ENCODE results near the gene PLA2G4E. TPM values are rescaled to one million over a fixed set of nuclear protein-coding genes. Genes with fewer than 3 reads are reported as not detected.

Gene PLA2G4E, protein sequence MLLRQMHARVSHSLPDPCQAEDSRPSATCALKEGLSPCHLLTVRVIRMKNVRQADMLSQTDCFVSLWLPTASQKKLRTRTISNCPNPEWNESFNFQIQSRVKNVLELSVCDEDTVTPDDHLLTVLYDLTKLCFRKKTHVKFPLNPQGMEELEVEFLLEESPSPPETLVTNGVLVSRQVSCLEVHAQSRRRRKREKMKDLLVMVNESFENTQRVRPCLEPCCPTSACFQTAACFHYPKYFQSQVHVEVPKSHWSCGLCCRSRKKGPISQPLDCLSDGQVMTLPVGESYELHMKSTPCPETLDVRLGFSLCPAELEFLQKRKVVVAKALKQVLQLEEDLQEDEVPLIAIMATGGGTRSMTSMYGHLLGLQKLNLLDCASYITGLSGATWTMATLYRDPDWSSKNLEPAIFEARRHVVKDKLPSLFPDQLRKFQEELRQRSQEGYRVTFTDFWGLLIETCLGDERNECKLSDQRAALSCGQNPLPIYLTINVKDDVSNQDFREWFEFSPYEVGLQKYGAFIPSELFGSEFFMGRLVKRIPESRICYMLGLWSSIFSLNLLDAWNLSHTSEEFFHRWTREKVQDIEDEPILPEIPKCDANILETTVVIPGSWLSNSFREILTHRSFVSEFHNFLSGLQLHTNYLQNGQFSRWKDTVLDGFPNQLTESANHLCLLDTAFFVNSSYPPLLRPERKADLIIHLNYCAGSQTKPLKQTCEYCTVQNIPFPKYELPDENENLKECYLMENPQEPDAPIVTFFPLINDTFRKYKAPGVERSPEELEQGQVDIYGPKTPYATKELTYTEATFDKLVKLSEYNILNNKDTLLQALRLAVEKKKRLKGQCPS
- under 1 TPM in 2 of 4 donors, not detected in 2; 0.13 to 0.80 TPM for polyA plus RNA-seq
- long read RNA-seq, donor 1, result 0 reads
- long read RNA-seq, donor 2, result 0 reads
- long read RNA-seq, donor 3, result 0 reads
- long read RNA-seq, donor 4, result 0 reads
- long read RNA-seq, donor 5, result 0 reads
- long read RNA-seq, donor 6, result 0 reads
- long read RNA-seq, donor 7, result 0 reads
- long read RNA-seq, donor 8, result 0 reads
- long read RNA-seq, donor 9, result 0 reads
- long read RNA-seq, donor 10, result 0 reads

DNA sequence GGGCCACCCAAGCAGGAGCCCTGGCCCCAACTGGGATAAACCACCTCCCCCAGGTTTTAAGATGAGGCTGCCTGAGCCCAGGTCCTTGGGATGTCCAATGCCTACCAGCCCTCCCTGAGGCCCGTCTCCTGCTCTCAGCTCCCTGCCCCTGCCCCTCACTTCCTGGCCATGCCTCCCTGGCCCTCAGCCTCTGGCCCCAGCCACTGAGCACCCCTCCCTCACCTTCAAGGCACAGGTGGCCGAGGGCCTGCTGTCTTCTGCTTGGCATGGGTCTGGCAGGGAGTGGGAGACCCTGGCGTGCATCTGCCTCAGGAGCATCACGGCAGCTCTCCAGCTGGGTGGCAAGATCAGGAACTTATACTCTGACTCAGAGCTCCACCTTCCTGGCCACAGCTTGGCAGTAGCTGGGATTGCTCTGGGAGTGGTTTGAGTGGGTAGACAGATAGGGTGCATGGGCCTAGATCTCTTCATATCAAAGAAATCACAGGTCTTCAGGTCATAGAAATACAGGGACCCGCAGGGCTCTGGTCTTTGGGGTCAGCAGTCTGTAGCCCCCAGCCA is at the start of gene PLA2G4E:
Gene PLA2G4E (minus strand): TSS at position 330 of the 561 bp plus-strand sequence. CDS start 12 bp downstream, at position 318.
- FAIRE-seq, result no peak
- H3K9me3 ChIP-seq (ENCODE audit: control insufficient read depth in 2 of 2, insufficient read depth in 1 of 2, low read depth in 1 of 2, low read length in 1 of 2), result peaks cover 0 to 25% of the 10 kb centered on the region in 2 donors
- H3K36me3 ChIP-seq (ENCODE audit: control insufficient read depth in 3 of 3, insufficient read depth in 2 of 3, low read depth in 1 of 3, low read length in 3 of 3), result no peaks in the 10 kb centered on the region
- H3K27me3 ChIP-seq (ENCODE audit: control insufficient read depth in 3 of 3, insufficient read depth in 3 of 3, low read length in 3 of 3), result no peaks in the 10 kb centered on the region
- H3K27ac ChIP-seq (ENCODE audit: low read depth in 1 of 3, low read length in 2 of 3), result no peak within 1 kb of the TSS
- 91 to 93% (median 92%) methylated on average over 5 of the region's 5 CpGs for WGBS, 3 donors
- no peak for DNase-seq
- no peaks in the 10 kb centered on the region for H3K4me1 ChIP-seq (ENCODE audit: control insufficient read depth in 3 of 3, insufficient read depth in 2 of 3, low read depth in 1 of 3, low read length in 2 of 3)
- H3K4me3 ChIP-seq (ENCODE audit: low read depth in 1 of 3, low read length in 3 of 3), result no peak within 1 kb of the TSS

DNA sequence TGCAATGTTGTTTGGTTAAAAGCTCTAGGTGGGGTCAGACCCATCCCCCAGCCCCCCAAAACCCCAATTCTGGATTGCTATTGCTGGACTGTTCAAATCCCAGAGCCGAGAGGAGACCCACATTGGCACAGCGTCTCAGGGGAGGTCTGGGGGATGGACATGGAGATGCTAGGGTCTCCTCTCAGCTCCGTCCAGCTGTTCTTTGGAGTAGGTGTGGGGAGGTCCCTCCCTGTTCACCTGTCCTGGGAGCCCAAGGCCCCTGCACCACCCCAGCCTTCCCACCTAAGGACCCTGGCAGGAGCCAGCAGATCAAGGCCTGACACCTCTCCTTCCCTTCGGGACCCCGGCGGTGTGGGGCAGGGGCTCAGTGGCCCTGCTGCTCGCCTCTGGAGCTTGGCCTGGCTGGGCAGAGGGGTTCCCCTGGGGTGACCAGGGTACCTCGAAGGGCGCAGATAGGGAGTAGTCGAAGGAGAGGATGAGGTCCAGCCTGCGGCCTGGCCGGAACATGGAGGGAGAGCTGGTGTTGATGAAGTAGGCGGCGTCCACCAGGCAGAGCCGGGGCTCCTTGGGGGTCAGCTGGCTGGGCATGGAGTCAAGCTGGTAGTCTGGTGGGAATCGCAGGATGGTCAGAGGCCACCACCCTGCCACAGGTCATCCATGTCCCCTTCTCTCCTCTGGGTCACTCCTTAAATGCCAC is 49.6 kb upstream of the PLA2G4E start:
- DNase-seq (no peak), FAIRE-seq (no peak)
- H3K4me1 ChIP-seq (ENCODE audit: control insufficient read depth in 3 of 3, insufficient read depth in 2 of 3, low read depth in 1 of 3, low read length in 2 of 3), result no peaks in the 10 kb centered on the region
- no peak overlapping the region for H3K4me3 ChIP-seq (ENCODE audit: low read depth in 1 of 3, low read length in 3 of 3)
- whole genome bisulfite sequencing, 3 donors, result 87 to 88% (median 87%) methylated on average over 15 to 16 of the region's 16 CpGs
- peaks cover 0 to 2% of the 10 kb centered on the region in 2 donors for H3K9me3 ChIP-seq (ENCODE audit: control insufficient read depth in 2 of 2, insufficient read depth in 1 of 2, low read depth in 1 of 2, low read length in 1 of 2)
- no peak overlapping the region for H3K27ac ChIP-seq (ENCODE audit: low read depth in 1 of 3, low read length in 2 of 3)
- no peaks in the 10 kb centered on the region for H3K36me3 ChIP-seq (ENCODE audit: control insufficient read depth in 3 of 3, insufficient read depth in 2 of 3, low read depth in 1 of 3, low read length in 3 of 3)
- H3K27me3 ChIP-seq (ENCODE audit: control insufficient read depth in 3 of 3, insufficient read depth in 3 of 3, low read length in 3 of 3), result no peaks in the 10 kb centered on the region

DNA sequence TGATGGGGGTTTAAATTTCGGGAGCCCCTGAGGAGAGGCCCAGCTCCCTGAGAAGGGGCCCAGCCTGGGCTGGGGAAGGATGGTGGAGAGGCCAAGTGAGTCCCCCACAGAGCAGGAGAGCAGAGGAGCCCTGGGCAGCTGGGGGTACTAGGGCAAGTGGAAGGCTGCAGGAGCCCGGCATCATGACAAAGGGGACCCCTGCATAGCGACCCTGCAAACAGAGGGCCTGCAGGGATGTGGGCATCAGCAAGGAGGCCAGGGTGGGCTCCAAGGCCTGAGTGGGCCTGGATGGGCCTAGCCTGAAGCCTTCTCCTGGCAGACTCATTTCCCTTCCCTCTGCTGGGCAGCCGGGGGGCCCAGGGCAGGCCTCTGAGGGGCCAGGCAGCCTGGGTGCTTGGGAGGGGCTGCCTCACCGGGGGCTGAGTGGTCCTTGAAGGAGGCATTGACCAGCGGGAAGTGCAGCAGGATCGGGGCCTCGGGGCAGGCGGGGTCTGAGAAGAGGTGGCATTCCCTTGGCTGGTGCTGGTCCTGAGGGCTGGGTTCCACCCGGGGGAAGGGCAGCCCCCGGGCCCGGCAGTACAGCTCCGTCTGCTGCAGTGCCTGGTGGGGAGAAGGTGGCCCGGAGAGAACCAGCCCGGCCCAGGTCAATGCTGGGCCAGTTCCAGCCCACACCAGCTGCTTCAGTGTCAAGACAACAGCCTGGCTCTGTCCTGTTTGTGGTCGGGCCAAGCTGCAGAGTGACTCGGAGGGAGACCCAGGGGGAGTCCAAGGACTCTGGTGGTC is 48.8 kb upstream of the PLA2G4E start:
- Histone ChIP-seq H3K9me3 (ENCODE audit: control insufficient read depth in 2 of 2, insufficient read depth in 1 of 2, low read depth in 1 of 2, low read length in 1 of 2) (peaks cover 0 to 2% of the 10 kb centered on the region in 2 donors), H3K4me3 (ENCODE audit: low read depth in 1 of 3, low read length in 3 of 3) (no peak overlapping the region), H3K36me3 (ENCODE audit: control insufficient read depth in 3 of 3, insufficient read depth in 2 of 3, low read depth in 1 of 3, low read length in 3 of 3) (no peaks in the 10 kb centered on the region), H3K4me1 (ENCODE audit: control insufficient read depth in 3 of 3, insufficient read depth in 2 of 3, low read depth in 1 of 3, low read length in 2 of 3) (no peaks in the 10 kb centered on the region), H3K27ac (ENCODE audit: low read depth in 1 of 3, low read length in 2 of 3) (no peak overlapping the region), H3K27me3 (ENCODE audit: control insufficient read depth in 3 of 3, insufficient read depth in 3 of 3, low read length in 3 of 3) (no peaks in the 10 kb centered on the region)
- DNase-seq (no peak), FAIRE-seq (no peak)
- WGBS, 3 donors, result 80 to 84% (median 82%) methylated on average over 16 to 17 of the region's 17 CpGs

DNA sequence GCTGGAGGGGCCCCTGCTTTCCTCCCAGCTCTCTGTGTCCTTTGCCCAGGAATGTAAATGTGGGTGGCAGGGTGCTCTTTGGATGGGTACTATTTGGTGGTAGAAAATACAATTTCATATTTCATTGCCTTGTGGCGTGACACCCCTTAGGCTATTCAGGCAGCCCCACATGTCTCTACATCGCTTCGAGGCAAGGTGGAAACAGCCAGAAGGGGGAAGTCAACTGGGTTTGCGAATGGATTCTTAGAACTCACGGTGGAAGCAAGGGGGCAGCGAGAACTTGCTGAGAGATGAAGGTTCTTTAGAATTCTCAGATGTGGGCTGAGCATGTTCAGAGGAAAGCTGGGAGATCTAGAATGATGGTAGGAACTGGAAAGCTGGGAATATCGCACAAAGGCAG is 48.2 kb upstream of the PLA2G4E start:
- H3K4me1 ChIP-seq (ENCODE audit: control insufficient read depth in 3 of 3, insufficient read depth in 2 of 3, low read depth in 1 of 3, low read length in 2 of 3), result no peaks in the 10 kb centered on the region
- FAIRE-seq, result no peak

DNA sequence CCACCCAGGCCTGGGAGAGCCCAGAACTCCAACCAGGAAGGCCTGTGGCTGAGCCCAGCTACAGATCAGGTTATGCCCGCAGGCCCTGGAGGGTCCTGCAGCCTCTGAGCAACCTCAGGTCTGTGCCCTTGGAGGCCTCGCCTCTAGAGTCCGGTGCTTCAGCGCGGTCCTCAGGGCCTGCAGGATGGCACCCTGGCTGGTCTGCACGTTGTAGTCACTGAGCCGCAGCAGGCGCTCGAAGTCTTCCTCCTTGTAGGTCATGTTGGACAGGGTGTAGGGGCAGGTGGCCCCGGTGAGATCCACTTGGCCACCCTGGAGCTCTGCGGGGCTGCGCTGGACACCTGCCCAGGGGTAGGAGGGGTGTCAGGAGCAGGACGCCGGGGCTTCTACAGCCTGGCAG is 47.8 kb upstream of the PLA2G4E start:
- Histone ChIP-seq H3K9me3 (ENCODE audit: control insufficient read depth in 2 of 2, insufficient read depth in 1 of 2, low read depth in 1 of 2, low read length in 1 of 2) (peaks cover 0 to 2% of the 10 kb centered on the region in 2 donors), H3K4me1 (ENCODE audit: control insufficient read depth in 3 of 3, insufficient read depth in 2 of 3, low read depth in 1 of 3, low read length in 2 of 3) (no peaks in the 10 kb centered on the region), H3K27me3 (ENCODE audit: control insufficient read depth in 3 of 3, insufficient read depth in 3 of 3, low read length in 3 of 3) (no peaks in the 10 kb centered on the region), H3K4me3 (ENCODE audit: low read depth in 1 of 3, low read length in 3 of 3) (no peak overlapping the region), H3K27ac (ENCODE audit: low read depth in 1 of 3, low read length in 2 of 3) (no peak overlapping the region), H3K36me3 (ENCODE audit: control insufficient read depth in 3 of 3, insufficient read depth in 2 of 3, low read depth in 1 of 3, low read length in 3 of 3) (no peaks in the 10 kb centered on the region)
- WGBS, 3 donors, result 91 to 95% (median 92%) methylated on average over 14 of the region's 14 CpGs
- FAIRE-seq (no peak), DNase-seq (no peak)

More for the DNA sequence above, 48.2 kb upstream of the PLA2G4E start:
- H3K36me3 ChIP-seq (ENCODE audit: control insufficient read depth in 3 of 3, insufficient read depth in 2 of 3, low read depth in 1 of 3, low read length in 3 of 3), result no peaks in the 10 kb centered on the region
- no peaks in the 10 kb centered on the region for H3K27me3 ChIP-seq (ENCODE audit: control insufficient read depth in 3 of 3, insufficient read depth in 3 of 3, low read length in 3 of 3)
- no peak overlapping the region for H3K27ac ChIP-seq (ENCODE audit: low read depth in 1 of 3, low read length in 2 of 3)
- no peak overlapping the region for H3K4me3 ChIP-seq (ENCODE audit: low read depth in 1 of 3, low read length in 3 of 3)
- DNase-seq, result no peak
- H3K9me3 ChIP-seq (ENCODE audit: control insufficient read depth in 2 of 2, insufficient read depth in 1 of 2, low read depth in 1 of 2, low read length in 1 of 2), result peaks cover 0 to 2% of the 10 kb centered on the region in 2 donors
- WGBS, 3 donors, result 88 to 92% (median 92%) methylated on average over 7 of the region's 7 CpGs

DNA sequence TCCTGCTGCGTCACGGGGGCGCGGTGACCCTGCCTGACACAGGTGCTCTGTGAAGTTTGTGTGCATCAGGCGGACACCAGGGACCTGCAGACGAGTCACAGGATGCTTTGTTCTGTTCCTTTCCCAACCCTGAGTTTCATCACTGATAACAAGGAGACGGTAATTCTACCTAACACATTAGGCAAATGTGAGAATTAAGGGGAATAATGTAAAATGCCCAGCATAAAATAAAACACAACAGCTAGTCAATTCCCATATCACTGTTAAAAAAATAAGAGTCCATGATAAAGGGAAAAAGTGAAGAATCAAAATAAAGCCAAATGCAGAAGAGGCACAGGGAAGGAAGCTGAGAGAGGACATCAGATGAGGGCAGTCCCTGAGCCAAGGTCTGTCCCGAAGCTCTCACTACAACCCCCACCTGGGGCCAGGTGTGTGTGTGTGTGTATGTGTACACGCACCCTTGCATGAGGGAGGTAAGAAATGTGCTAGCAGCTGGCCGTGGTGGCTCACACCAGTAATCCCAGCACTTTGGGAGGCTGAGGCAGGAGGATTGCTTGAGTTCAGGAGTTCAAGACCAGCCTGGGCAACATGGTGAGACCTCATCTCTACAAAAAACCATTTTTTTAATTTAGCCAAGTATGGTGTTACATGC is 46.0 kb upstream of the PLA2G4E start:
- Histone ChIP-seq H3K36me3 (ENCODE audit: control insufficient read depth in 3 of 3, insufficient read depth in 2 of 3, low read depth in 1 of 3, low read length in 3 of 3) (no peaks in the 10 kb centered on the region), H3K4me3 (ENCODE audit: low read depth in 1 of 3, low read length in 3 of 3) (no peak overlapping the region), H3K9me3 (ENCODE audit: control insufficient read depth in 2 of 2, insufficient read depth in 1 of 2, low read depth in 1 of 2, low read length in 1 of 2) (peaks cover 0 to 2% of the 10 kb centered on the region in 2 donors), H3K27me3 (ENCODE audit: control insufficient read depth in 3 of 3, insufficient read depth in 3 of 3, low read length in 3 of 3) (no peaks in the 10 kb centered on the region), H3K27ac (ENCODE audit: low read depth in 1 of 3, low read length in 2 of 3) (no peak overlapping the region), H3K4me1 (ENCODE audit: control insufficient read depth in 3 of 3, insufficient read depth in 2 of 3, low read depth in 1 of 3, low read length in 2 of 3) (no peaks in the 10 kb centered on the region)
- 28 to 40% (median 34%) methylated on average over 10 of the region's 10 CpGs for WGBS, 3 donors
- no peak for DNase-seq
- no peak for FAIRE-seq

DNA sequence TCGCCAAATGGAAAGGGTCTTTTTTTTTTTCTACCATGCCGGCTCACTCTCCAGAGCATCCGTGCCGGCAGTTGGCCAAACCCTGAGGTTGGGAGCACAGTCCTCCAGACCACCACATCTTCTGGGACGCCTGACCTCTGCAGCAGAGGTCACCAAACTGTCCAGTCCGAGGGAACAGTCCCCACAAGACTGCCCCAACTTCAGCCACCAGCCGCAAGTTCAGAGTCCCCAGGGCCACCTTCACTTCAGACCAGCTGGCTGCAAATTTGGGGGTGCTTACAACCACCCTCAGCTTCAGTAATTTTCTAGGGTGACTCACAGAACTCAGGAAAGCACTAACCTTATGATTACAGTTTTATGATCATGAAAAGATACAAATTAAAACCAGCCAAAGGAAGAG is 44.6 kb upstream of the PLA2G4E start:
- FAIRE-seq, result no peak

More for the DNA sequence above, 44.6 kb upstream of the PLA2G4E start:
- H3K27me3 ChIP-seq (ENCODE audit: control insufficient read depth in 3 of 3, insufficient read depth in 3 of 3, low read length in 3 of 3), result no peaks in the 10 kb centered on the region
- H3K36me3 ChIP-seq (ENCODE audit: control insufficient read depth in 3 of 3, insufficient read depth in 2 of 3, low read depth in 1 of 3, low read length in 3 of 3), result no peaks in the 10 kb centered on the region
- H3K27ac ChIP-seq (ENCODE audit: low read depth in 1 of 3, low read length in 2 of 3), result no peak overlapping the region
- peaks cover 0 to 2% of the 10 kb centered on the region in 2 donors for H3K9me3 ChIP-seq (ENCODE audit: control insufficient read depth in 2 of 2, insufficient read depth in 1 of 2, low read depth in 1 of 2, low read length in 1 of 2)
- no peaks in the 10 kb centered on the region for H3K4me1 ChIP-seq (ENCODE audit: control insufficient read depth in 3 of 3, insufficient read depth in 2 of 3, low read depth in 1 of 3, low read length in 2 of 3)
- DNase-seq, result no peak
- no peak overlapping the region for H3K4me3 ChIP-seq (ENCODE audit: low read depth in 1 of 3, low read length in 3 of 3)
- 50 to 58% (median 52%) methylated on average over 7 of the region's 7 CpGs for WGBS, 3 donors
